Stimulated activated CD4-positive, alpha-beta T cell treated with anti-CD3 and anti-CD28 coated beads, TNF-alpha, amount 100 ng/mL, for 1 hour (primary cell): ENCODE measurements around the gene CFAP20DC.
"Not testable (repeated sequence)": the region's sequence is repeated elsewhere in the genome, so short reads cannot be mapped to it uniquely, and the experiment has no call there.

Source experiments
- DNase-seq, 3 donors: peaks; one replicate each; pipeline ENCODE4 v3.0.0-alpha.2; 2020; ENCODE audit warnings: low read depth in 3 of 3, low spot score in 1 of 3

The CFAP20DC gene

DNA sequence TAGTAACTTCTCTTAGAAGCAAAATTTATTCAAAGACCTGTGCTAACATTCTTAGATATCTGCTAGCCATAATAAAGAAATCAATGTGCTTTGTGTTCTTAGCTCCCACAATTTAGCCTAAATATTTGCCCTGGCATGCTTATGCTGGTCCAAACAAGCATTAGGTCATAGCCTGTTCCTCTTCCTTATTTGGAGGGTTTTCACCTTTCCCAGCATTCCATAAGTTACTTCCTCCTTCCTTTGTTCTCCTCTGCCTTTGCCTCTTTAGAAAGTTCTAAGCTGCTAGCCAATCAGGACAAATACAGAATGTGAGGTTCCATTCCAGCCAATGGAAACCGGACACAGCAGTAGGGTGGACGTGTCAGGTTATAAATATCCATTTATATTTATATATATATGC lies 345.5 kb downstream of the CFAP20DC start:
- DNase-seq, result not testable (repeated sequence)

DNA sequence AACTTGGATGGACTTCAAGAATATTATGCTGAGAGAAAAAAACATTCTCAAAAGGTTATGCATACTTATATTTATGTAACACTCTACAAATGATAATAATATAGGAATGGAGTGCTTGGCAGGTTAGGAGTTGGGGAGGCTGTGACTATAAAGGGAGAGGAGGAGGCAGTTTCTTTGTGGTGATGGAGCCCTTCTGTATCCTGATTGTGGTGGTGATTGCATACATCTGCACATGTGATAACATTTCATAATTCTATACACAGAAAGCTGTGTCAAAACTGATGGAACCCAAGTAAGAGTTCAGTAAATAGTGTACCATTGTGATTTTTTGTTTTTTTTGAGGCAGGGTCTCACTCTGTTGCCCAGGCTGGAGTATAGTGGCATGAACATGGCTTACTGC lies 351.6 kb downstream of the CFAP20DC start:
- DNase-seq, result no peak

DNA sequence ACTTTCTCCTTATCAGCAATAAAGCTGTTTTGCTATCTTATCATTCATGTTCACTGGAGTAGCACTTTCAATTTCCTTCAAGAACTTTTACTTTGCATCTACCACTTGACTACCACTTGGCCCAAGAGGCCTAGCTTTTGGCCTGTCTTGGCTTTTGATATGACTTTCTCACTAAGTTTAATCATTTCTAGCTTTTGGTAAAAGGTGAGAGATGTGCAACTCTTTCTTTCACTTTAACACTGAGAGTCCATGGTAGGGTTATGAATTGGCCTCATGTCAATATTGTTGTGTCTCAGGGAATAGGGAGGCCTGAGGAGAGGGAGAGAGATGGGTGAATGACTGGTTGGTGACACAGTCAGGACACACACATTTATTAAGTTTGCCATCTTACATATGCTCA lies 352.3 kb downstream of the CFAP20DC start:
- DNase-seq, result no peak

DNA sequence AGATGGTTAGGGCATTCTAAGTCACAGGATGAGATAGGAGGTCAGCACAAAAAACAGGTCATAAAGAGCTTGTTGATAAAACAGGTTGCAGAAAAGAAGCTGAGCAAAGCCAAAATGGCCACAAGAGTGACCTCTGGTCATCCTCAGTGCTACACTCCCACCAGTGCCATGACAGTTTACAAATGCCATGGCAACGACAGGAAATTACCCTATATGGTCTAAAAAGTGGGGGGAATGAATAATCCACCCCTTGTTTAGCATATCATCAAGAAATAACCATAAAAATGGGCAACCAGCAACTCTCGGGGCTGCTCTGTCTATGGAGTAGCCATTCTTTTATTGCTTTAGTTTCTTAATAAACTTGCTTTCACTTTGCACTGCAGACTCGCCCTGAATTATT lies 353.0 kb downstream of the CFAP20DC start:
- not testable (repeated sequence) for DNase-seq

DNA sequence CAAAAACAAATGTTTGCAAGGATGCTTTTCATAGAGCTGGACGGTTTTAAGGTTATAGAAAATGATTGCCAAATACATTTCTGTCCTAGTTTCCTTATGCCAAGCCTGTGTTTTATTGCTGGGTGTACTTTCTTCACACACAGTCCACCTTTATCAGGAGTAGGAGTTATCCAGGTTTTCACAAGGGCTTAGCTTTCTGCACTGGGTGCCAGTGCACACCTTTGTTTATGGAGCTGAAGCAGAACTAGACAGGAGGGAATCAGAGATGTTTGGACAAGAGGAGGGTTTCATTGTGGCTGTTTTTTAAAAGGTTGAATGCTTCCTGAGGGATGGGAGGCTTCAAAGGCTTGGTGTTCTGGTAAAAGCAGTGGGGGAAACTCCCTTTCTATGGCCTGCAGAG lies 353.7 kb downstream of the CFAP20DC start:
- no peak for DNase-seq

DNA sequence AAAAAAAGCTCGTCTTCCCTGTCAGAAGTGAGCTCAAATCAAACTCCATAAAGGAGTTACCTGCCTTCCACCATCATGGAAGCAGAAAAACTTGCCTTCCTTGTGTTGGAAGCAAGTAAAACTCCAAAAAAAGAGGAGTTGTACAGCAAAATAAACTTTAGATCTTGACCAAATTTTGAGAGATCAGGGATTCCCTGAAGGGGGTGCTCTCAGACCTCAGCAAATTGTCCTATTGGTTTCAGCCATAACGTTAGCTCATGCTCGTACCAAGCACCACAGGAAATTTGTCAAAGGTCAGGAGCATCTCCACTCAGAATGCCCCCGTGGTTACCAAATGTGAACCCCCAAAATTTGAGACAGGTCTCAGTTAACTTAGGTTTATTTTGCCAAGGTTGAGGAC lies 354.5 kb downstream of the CFAP20DC start:
- DNase-seq, result not testable (repeated sequence)

DNA sequence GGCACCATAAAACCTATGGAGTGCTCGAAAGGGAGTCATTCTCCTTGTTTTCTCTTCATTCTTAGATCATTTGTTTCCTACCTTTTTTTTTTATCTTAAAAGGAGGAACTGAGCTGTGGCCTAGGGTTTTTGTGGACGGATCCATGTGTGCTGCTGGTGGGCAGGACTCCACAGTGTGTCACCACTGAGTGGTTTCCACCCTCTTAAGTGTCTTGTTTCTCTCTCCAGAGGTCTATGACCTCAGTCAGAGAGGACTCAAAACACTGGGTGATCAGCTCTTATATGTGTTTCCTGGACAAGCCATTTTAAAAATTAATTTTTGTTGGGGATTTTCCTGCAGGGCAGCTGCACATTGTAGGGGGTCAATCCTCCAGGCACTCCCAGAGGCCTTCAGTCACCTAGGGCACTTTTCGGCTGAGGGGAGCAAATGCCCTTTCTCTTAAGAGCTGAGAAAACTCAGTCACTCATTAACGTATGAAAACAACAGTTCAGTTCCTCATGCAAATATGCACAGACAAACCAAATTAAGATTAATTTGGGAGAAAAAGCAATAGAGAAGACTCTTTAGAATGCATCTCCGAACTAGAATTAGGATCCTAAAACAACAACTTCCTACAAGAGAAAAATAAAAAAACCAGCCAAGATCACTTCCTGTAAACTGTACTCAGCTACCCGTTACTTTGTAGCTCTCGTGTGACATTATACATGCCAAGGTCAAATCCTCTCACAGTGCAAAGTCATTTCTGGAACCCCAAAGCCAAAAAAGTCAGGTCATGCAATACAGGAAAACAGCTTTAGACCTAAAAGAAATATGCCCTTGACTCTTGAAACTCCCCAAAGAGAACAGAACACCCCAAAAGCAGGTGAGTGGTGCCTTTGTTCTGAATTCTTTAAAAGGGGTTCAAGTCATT lies 355.6 kb downstream of the CFAP20DC start:
- no peak for DNase-seq

DNA sequence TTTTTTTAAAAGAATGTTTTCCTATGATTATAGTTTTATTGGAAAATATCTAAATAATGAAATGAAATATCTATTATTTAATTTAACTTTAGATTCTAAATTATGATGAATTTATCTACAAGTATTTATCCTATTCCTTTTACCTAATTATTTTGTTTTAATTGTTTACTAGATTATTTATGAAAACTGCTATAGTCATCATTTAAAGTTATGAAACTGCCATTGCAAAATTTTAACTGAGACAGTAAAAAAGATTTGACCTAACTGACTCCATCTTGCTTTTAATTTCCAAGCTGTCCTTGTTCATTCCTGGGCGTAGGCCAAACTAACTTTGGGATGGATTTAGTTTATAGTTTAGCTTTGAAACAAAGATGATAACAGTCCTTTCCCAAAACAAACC lies 357.3 kb downstream of the CFAP20DC start:
- no peak for DNase-seq
